DND-41 (cell line): ENCODE measurements around the gene MITF.

Experiments
- ATAC-seq: fragments of 200-7000 bp; cut with Tn5 transposase; 3 replicates; pipeline ENCODE4 v1.9.1; 2021; ENCODE audit warnings: low read depth; ENCODE audit not compliant: insufficient read depth
- DNase-seq: peaks from one replicate; pipeline ENCODE4 v3.0.0-alpha.2; 2020
- H2AFZ ChIP-seq: 2 replicates; pipeline ENCODE4 v1.6.0; 2012; ENCODE audit warnings: low read depth, low read length
- H3K27ac ChIP-seq: 2 replicates; pipeline ENCODE4 v1.5.1; 2012; ENCODE audit warnings: low read length, inconsistent platforms
- H3K27me3 ChIP-seq: fragments of 200-600 bp; sonication (generic); 2 replicates; pipeline ENCODE4 v1.6.0; 2012; ENCODE audit warnings: low read length, mild to moderate bottlenecking, inconsistent platforms; ENCODE audit not compliant: insufficient read depth, poor library complexity
- H3K36me3 ChIP-seq: 2 replicates; pipeline ENCODE4 v1.5.1; 2012; ENCODE audit warnings: low read length, inconsistent platforms; ENCODE audit not compliant: insufficient read depth
- H3K4me1 ChIP-seq: 2 replicates; pipeline ENCODE4 v1.5.1; 2012; ENCODE audit warnings: mild to moderate bottlenecking, low read length; ENCODE audit not compliant: insufficient read depth
- H3K4me2 ChIP-seq: 2 replicates; pipeline ENCODE4 v1.6.0; 2012; ENCODE audit warnings: mild to moderate bottlenecking, moderate library complexity, low read length, inconsistent platforms; ENCODE audit not compliant: insufficient read depth
- H3K4me3 ChIP-seq, 2 experiments: fragments of 200-600 bp in 1 of 2; shearing (Covaris generic) in 1 of 2; 2 replicates each; pipeline ENCODE4 v1.5.1; 2012 to 2016; ENCODE audit warnings: inconsistent platforms in 2 of 2, low read length in 2 of 2, mild to moderate bottlenecking in 2 of 2, low read depth in 1 of 2, moderate library complexity in 1 of 2
- H3K79me2 ChIP-seq: 2 replicates; pipeline ENCODE4 v1.6.0; 2012; ENCODE audit warnings: low read length, inconsistent platforms; ENCODE audit not compliant: insufficient read depth
- H3K9ac ChIP-seq: 2 replicates; pipeline ENCODE4 v1.6.0; 2012; ENCODE audit warnings: low read depth, mild to moderate bottlenecking, inconsistent platforms, low read length, moderate library complexity
- H3K9me3 ChIP-seq: 2 replicates; pipeline ENCODE4 v1.5.1; 2012; ENCODE audit warnings: low read length, moderate library complexity, mild to moderate bottlenecking, inconsistent platforms; ENCODE audit not compliant: insufficient read depth, severe bottlenecking
- H4K20me1 ChIP-seq: 2 replicates; pipeline ENCODE4 v1.6.0; 2012; ENCODE audit warnings: low read length; ENCODE audit not compliant: insufficient read depth
- EZH2 ChIP-seq: IDR thresholded peaks from 3 replicates; pipeline ENCODE4 v1.6.1; 2012; ENCODE audit warnings: borderline replicate concordance, low read depth, mild to moderate bottlenecking, moderate library complexity, low read length, inconsistent platforms; ENCODE audit not compliant: severe bottlenecking
- TF ChIP-seq, protein P1 (sequence below): IDR thresholded peaks from 2 replicates; pipeline ENCODE4 v1.5.1; 2012; ENCODE audit warnings: borderline replicate concordance, low read length, moderate library complexity, mild to moderate bottlenecking; ENCODE audit not compliant: poor library complexity, severe bottlenecking; ENCODE audit errors: extremely low read depth

MITF gene

DNA sequence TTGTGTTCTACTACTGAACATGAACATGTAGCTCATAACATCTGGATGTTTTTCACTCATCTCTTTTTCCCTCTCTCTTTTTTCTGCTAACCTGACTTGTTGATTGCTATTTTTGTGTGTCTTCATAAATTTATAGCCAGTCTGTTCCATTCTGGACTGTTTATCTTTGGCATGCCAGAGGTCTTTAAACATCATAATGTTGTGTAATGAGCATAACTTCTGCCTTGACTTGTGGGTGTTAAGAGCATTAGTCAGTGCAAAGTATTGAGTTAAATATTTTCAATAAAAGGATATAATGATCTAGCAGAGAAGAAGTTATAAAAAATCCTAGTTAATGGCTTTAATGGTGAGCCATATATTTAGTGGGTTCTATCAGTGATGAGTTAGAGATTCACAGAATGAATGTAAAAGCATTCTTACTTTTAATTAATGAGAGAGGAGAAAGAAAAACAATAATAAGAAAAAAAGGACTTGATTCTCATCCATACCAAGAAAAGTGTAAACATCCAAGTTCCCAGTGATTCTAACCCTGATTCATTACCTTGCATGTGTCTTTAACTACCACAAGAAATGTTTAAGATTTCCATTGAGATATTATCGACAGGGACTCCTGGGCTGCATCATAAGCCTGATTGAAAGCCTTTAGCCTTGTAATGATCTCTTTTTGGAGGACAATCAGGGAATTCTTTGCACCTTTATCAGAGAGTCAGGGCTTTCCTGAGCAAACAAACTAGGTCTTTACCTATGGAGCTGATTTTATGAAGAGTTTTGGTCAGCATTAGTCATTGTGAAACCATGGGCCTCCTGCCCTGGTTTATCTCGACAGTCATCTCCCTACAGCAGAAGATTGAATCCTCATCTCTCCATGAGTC is 22.9 kb downstream of the MITF start:
- H2AFZ ChIP-seq = no peak overlapping the region
- no peak overlapping the region for H3K4me2 ChIP-seq
- H4K20me1 ChIP-seq = no peaks in the 10 kb centered on the region
- ATAC-seq (no peak), DNase-seq (no peak)
- no peaks in the 10 kb centered on the region for H3K9me3 ChIP-seq
- H3K4me3 ChIP-seq = no peak overlapping the region
- H3K4me1 ChIP-seq = no peaks in the 10 kb centered on the region
- no peaks in the 10 kb centered on the region for H3K79me2 ChIP-seq
- no peak overlapping the region for H3K27ac ChIP-seq
- H3K9ac ChIP-seq = no peak overlapping the region
- peaks cover 3% of the 10 kb centered on the region for H3K27me3 ChIP-seq
- H3K36me3 ChIP-seq = no peaks in the 10 kb centered on the region
- no peak for TF ChIP-seq EZH2
- TF ChIP-seq, protein P1, sequence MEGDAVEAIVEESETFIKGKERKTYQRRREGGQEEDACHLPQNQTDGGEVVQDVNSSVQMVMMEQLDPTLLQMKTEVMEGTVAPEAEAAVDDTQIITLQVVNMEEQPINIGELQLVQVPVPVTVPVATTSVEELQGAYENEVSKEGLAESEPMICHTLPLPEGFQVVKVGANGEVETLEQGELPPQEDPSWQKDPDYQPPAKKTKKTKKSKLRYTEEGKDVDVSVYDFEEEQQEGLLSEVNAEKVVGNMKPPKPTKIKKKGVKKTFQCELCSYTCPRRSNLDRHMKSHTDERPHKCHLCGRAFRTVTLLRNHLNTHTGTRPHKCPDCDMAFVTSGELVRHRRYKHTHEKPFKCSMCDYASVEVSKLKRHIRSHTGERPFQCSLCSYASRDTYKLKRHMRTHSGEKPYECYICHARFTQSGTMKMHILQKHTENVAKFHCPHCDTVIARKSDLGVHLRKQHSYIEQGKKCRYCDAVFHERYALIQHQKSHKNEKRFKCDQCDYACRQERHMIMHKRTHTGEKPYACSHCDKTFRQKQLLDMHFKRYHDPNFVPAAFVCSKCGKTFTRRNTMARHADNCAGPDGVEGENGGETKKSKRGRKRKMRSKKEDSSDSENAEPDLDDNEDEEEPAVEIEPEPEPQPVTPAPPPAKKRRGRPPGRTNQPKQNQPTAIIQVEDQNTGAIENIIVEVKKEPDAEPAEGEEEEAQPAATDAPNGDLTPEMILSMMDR = no peak

DNA sequence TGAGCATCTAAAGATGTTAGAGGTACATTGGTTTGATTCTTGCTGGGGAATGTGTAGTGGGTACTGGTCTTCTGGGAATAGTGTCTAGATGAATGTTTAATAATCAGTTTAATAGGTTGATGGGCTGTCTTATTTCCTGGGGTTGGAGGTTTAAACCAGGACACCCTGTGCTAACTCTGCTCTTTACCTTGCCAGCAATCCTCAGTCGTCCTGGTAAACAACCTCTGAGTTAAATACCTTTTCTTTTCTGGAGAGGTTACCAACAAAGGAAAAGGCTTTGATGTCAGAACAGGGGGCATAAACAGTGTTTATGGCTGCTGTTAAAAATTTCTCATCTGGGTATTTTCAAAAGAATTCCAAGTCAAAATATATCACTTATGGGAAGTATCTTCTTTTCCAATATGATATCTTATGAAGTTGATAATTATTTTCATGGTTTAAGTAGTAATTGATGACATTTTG is 23.5 kb downstream of the MITF start:
- no peak overlapping the region for H2AFZ ChIP-seq
- no peaks in the 10 kb centered on the region for H3K4me1 ChIP-seq
- no peak for ATAC-seq
- H3K27ac ChIP-seq = no peak overlapping the region
- no peaks in the 10 kb centered on the region for H4K20me1 ChIP-seq
- H3K79me2 ChIP-seq = no peaks in the 10 kb centered on the region
- H3K9me3 ChIP-seq = no peaks in the 10 kb centered on the region
- DNase-seq = no peak
- peaks cover 3% of the 10 kb centered on the region for H3K27me3 ChIP-seq
- H3K4me2 ChIP-seq = no peak overlapping the region
- no peak for TF ChIP-seq EZH2
- TF ChIP-seq, protein P1 = no peak
- H3K36me3 ChIP-seq = no peaks in the 10 kb centered on the region
- no peak overlapping the region for H3K9ac ChIP-seq
- no peak overlapping the region for H3K4me3 ChIP-seq

DNA sequence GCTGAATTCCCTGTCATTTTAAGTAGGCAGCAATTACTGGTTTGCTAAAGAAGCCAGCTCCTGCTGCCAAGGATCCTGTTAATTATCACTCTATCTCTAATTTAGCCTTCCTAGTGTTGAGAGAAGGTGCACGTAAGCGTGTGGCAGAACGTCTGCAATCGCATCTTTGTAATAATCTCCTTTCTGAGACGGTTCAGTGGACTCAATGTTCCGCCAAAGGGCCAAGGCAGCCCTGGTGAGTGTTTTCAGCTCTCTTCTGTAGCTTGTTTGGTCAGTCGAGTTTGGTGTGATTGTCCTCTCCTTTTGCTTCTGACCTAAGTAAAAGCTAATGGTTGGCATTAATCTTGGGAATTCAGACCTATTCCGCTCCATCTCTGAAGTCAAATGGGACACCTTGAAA is 24.2 kb downstream of the MITF start:
- H3K27me3 ChIP-seq = peaks cover 3% of the 10 kb centered on the region
- H2AFZ ChIP-seq = no peak overlapping the region
- DNase-seq (no peak), ATAC-seq (no peak)
- H3K4me2 ChIP-seq = no peak overlapping the region
- no peaks in the 10 kb centered on the region for H3K9me3 ChIP-seq
- no peaks in the 10 kb centered on the region for H3K4me1 ChIP-seq
- no peak overlapping the region for H3K27ac ChIP-seq
- no peaks in the 10 kb centered on the region for H3K79me2 ChIP-seq
- H3K36me3 ChIP-seq = no peaks in the 10 kb centered on the region
- no peak overlapping the region for H3K4me3 ChIP-seq
- no peak for TF ChIP-seq EZH2
- TF ChIP-seq, protein P1 = no peak
- no peaks in the 10 kb centered on the region for H4K20me1 ChIP-seq
- H3K9ac ChIP-seq = no peak overlapping the region
